ENCODE data around the gene NPC1L1. TPM values are rescaled to one million over a fixed set of nuclear protein-coding genes. Genes with fewer than 3 reads are reported as not detected.
A peak's percentile ranks its signal among the peaks of the same experiment; 100 is the strongest.
"Not testable (repeated sequence)": the region's sequence is repeated elsewhere in the genome, so short reads cannot be mapped to it uniquely, and the experiment has no call there.

NPC1L1 gene
- total RNA-seq, 8 experiments from 2014 or later = 0.05 to 0.24 (median 0.15) TPM; not detected in 3

- H3K4me1 ChIP-seq (replicated peaks in 1 of 2) = no peaks in the 10 kb centered on the region
- H3K4me3 ChIP-seq = no peak overlapping the region
- 20 to 100% (median 80%) methylated on average over 1 to 6 of the region's 7 CpGs; no CpG with 5 or more reads in 3 of the 10 experiments for WGBS, 10 experiments
- ATAC-seq (replicated peaks in 6 of 8) = peak in 3 of 8 experiments; percentile 7 to 77 (median 69)
- H3K27ac ChIP-seq = no peak overlapping the region
- in situ Hi-C loops (cut with MboI; ENCODE audit: low pct_unique_long_range_greater_than_20kb in 2 of 9, low sequenced_read_pairs in 9 of 9, unreplicated experiment in 9 of 9) = loop anchor here in 1 of 9 experiments (25.0 kb wide), 1 partner anchor 325 kb away; no protein-coding TSS in a partner anchor
Observed at GRCh38 chr7:44561962-44562621, 21.0 kb upstream of the NPC1L1 start.

- in situ Hi-C loops (cut with MboI; ENCODE audit: low pct_unique_long_range_greater_than_20kb in 2 of 9, low sequenced_read_pairs in 9 of 9, unreplicated experiment in 9 of 9) = loop anchor here in 1 of 9 experiments (25.0 kb wide), 1 partner anchor 324 kb away; no protein-coding TSS in a partner anchor
- Histone ChIP-seq H3K4me3 (no peak overlapping the region), H3K27ac (no peak overlapping the region), H3K4me1 (replicated peaks in 1 of 2) (no peaks in the 10 kb centered on the region)
- 91% methylated on average over 4 of the region's 6 CpGs; no CpG with 5 or more reads in 9 of the 10 experiments for WGBS, 10 experiments
- ATAC-seq (replicated peaks in 6 of 8) = no peak
Observed at GRCh38 chr7:44561481-44561880, 20.4 kb upstream of the NPC1L1 start.

- in situ Hi-C loops (cut with MboI; ENCODE audit: low pct_unique_long_range_greater_than_20kb in 2 of 9, low sequenced_read_pairs in 9 of 9, unreplicated experiment in 9 of 9) = loop anchor here in 1 of 9 experiments (25.0 kb wide), 1 partner anchor 322 kb away; no protein-coding TSS in a partner anchor
- no peaks in the 10 kb centered on the region for H3K4me1 ChIP-seq (replicated peaks in 1 of 2)
- no peak overlapping the region for H3K4me3 ChIP-seq
- 67 to 90% (median 75%) methylated on average over 1 to 4 of the region's 4 CpGs; no CpG with 5 or more reads in 7 of the 10 experiments for WGBS, 10 experiments
- ATAC-seq (replicated peaks in 6 of 8) = peak in 2 of 8 experiments; percentile 10 to 16
- H3K27ac ChIP-seq = no peak overlapping the region
Observed at GRCh38 chr7:44559485-44559884, 18.4 kb upstream of the NPC1L1 start.

GRCh38 chr7:44557485-44557884, 16.4 kb upstream of the NPC1L1 start:
- 50 to 100% (median 95%) methylated on average over 1 to 2 of the region's 2 CpGs for WGBS, 10 experiments
- no peak for ATAC-seq (replicated peaks in 6 of 8)
- in situ Hi-C loops (cut with MboI; ENCODE audit: low pct_unique_long_range_greater_than_20kb in 2 of 9, low sequenced_read_pairs in 9 of 9, unreplicated experiment in 9 of 9) = loop anchor here in 1 of 9 experiments (25.0 kb wide), 1 partner anchor 320 kb away; no protein-coding TSS in a partner anchor

GRCh38 chr7:44555350-44555749, 14.2 kb upstream of the NPC1L1 start:
- H3K4me1 ChIP-seq (replicated peaks in 1 of 2) = no peaks in the 10 kb centered on the region
- ATAC-seq (replicated peaks in 6 of 8) = no peak
- H3K27ac ChIP-seq = no peak overlapping the region
- no peak overlapping the region for H3K4me3 ChIP-seq
- in situ Hi-C loops (cut with MboI; ENCODE audit: low pct_unique_long_range_greater_than_20kb in 2 of 9, low sequenced_read_pairs in 9 of 9, unreplicated experiment in 9 of 9) = loop anchor here in 1 of 9 experiments (25.0 kb wide), 1 partner anchor 318 kb away; no protein-coding TSS in a partner anchor
- WGBS, 10 experiments = 55 to 88% (median 79%) methylated on average over 1 to 2 of the region's 2 CpGs; no CpG with 5 or more reads in 5 of the 10 experiments

More at GRCh38 chr7:44557485-44557884, 16.4 kb upstream of the NPC1L1 start:
- Histone ChIP-seq H3K4me1 (replicated peaks in 1 of 2) (no peaks in the 10 kb centered on the region), H3K27ac (no peak overlapping the region), H3K4me3 (no peak overlapping the region)

GRCh38 chr7:44552473-44553005, 11.4 kb upstream of the NPC1L1 start:
- H3K27ac ChIP-seq; H3K4me1 ChIP-seq (replicated peaks in 1 of 2); H3K4me3 ChIP-seq; ATAC-seq (replicated peaks in 6 of 8): not testable (repeated sequence)
- in situ Hi-C loops (cut with MboI; ENCODE audit: low pct_unique_long_range_greater_than_20kb in 2 of 9, low sequenced_read_pairs in 9 of 9, unreplicated experiment in 9 of 9) = loop anchor here in 1 of 9 experiments (25.0 kb wide), 1 partner anchor 315 kb away; no protein-coding TSS in a partner anchor
- 40 to 100% methylated on average over 1 to 2 of the region's 3 CpGs; no CpG with 5 or more reads in 8 of the 10 experiments for WGBS, 10 experiments

- in situ Hi-C loops (cut with MboI; ENCODE audit: low pct_unique_long_range_greater_than_20kb in 2 of 9, low sequenced_read_pairs in 9 of 9, unreplicated experiment in 9 of 9) = no loop called here
- Histone ChIP-seq H3K27ac (no peak overlapping the region), H3K4me1 (replicated peaks in 1 of 2) (no peaks in the 10 kb centered on the region), H3K4me3 (no peak overlapping the region)
- no peak for ATAC-seq (replicated peaks in 6 of 8)
- WGBS, 10 experiments = 0 to 52% (median 39%) methylated on average over 1 to 3 of the region's 3 CpGs; no CpG with 5 or more reads in 3 of the 10 experiments
Observed at GRCh38 chr7:44549457-44549856, 8.3 kb upstream of the NPC1L1 start.

- no peak overlapping the region for H3K4me3 ChIP-seq
- no peak for ATAC-seq (replicated peaks in 6 of 8)
- H3K4me1 ChIP-seq (replicated peaks in 1 of 2) = no peaks in the 10 kb centered on the region
- 64 to 100% (median 81%) methylated on average over 1 to 3 of the region's 3 CpGs for WGBS, 10 experiments
- in situ Hi-C loops (cut with MboI; ENCODE audit: low pct_unique_long_range_greater_than_20kb in 2 of 9, low sequenced_read_pairs in 9 of 9, unreplicated experiment in 9 of 9) = no loop called here
- H3K27ac ChIP-seq = no peak overlapping the region
Observed at GRCh38 chr7:44548893-44549292, 7.8 kb upstream of the NPC1L1 start.

- ATAC-seq (replicated peaks in 6 of 8) = peak in 1 of 8 experiments; percentile 42
- Histone ChIP-seq H3K4me3 (no peak overlapping the region), H3K4me1 (replicated peaks in 1 of 2) (no peaks in the 10 kb centered on the region), H3K27ac (no peak overlapping the region)
- 4 to 75% (median 39%) methylated on average over 2 to 6 of the region's 6 CpGs for WGBS, 10 experiments
- in situ Hi-C loops (cut with MboI; ENCODE audit: low pct_unique_long_range_greater_than_20kb in 2 of 9, low sequenced_read_pairs in 9 of 9, unreplicated experiment in 9 of 9) = no loop called here
Observed at GRCh38 chr7:44547536-44548231, 6.6 kb upstream of the NPC1L1 start.

GRCh38 chr7:44541876-44542610, 913 bp upstream of the NPC1L1 start:
- in situ Hi-C loops (cut with MboI; ENCODE audit: low pct_unique_long_range_greater_than_20kb in 2 of 9, low sequenced_read_pairs in 9 of 9, unreplicated experiment in 9 of 9) = no loop called here
- ATAC-seq (replicated peaks in 6 of 8) = no peak
- Histone ChIP-seq H3K4me1 (replicated peaks in 1 of 2) (no peaks in the 10 kb centered on the region), H3K4me3 (no peak overlapping the region), H3K27ac (no peak overlapping the region)
- WGBS, 10 experiments = 24 to 100% (median 92%) methylated on average over 1 to 4 of the region's 6 CpGs; no CpG with 5 or more reads in 4 of the 10 experiments

- in situ Hi-C loops (cut with MboI; ENCODE audit: low pct_unique_long_range_greater_than_20kb in 2 of 9, low sequenced_read_pairs in 9 of 9, unreplicated experiment in 9 of 9) = no loop called here
- ATAC-seq (replicated peaks in 6 of 8) = no peak
- Histone ChIP-seq H3K27ac (no peak overlapping the region), H3K4me1 (replicated peaks in 1 of 2) (no peaks in the 10 kb centered on the region), H3K4me3 (no peak overlapping the region)
- WGBS, 10 experiments = 90% methylated on average over 2 of the region's 5 CpGs; no CpG with 5 or more reads in 9 of the 10 experiments
Observed at GRCh38 chr7:44540592-44541027, 520 bp downstream of the NPC1L1 start.

- no peak overlapping the region for H3K27ac ChIP-seq
- no peak for ATAC-seq (replicated peaks in 6 of 8)
- in situ Hi-C loops (cut with MboI; ENCODE audit: low pct_unique_long_range_greater_than_20kb in 2 of 9, low sequenced_read_pairs in 9 of 9, unreplicated experiment in 9 of 9) = no loop called here
- 70 to 100% (median 86%) methylated on average over 1 to 13 of the region's 27 CpGs; no CpG with 5 or more reads in 4 of the 10 experiments for WGBS, 10 experiments
- H3K4me1 ChIP-seq (replicated peaks in 1 of 2) = no peaks in the 10 kb centered on the region
- H3K4me3 ChIP-seq = no peak overlapping the region
Observed at GRCh38 chr7:44539669-44540506, 1.2 kb downstream of the NPC1L1 start.

Measured in motor neuron (in vitro differentiated cells).